Psoas muscle (tissue), 8 donors: ENCODE measurements around the gene PGP. TPM values are rescaled to one million over a fixed set of nuclear protein-coding genes. Genes with fewer than 3 reads are reported as not detected.

ENCODE experiments used
- ATAC-seq, 4 donors: fragments of 200-7000 bp; cut with Tn5 transposase; one replicate each; pipeline ENCODE4 v1.9.1; 2020; ENCODE audit warnings: moderate library complexity in 3 of 4, mild to moderate bottlenecking in 2 of 4
- DNase-seq, 2 donors: peaks; one replicate each; pipeline ENCODE4 v3.0.0-alpha.2; 2020
- H3K27ac ChIP-seq: fragments of 200-600 bp; one replicate; pipeline ENCODE4 v1.8.0; 2022
- H3K27me3 ChIP-seq, 3 donors: fragments of 200-600 bp in 1 of 3; one replicate each; pipeline versions ENCODE4 v1.6.1 to v1.8.0; 2013 to 2022; ENCODE audit warnings: low read length in 2 of 3, mild to moderate bottlenecking in 2 of 3, moderate library complexity in 1 of 3; ENCODE audit not compliant: insufficient read depth in 3 of 3
- H3K36me3 ChIP-seq, 2 donors: fragments of 200-600 bp in 1 of 2; one replicate each; pipeline versions ENCODE4 v1.6.1 to v1.8.0; 2013 to 2022; ENCODE audit warnings: low read depth in 1 of 2, mild to moderate bottlenecking in 1 of 2, moderate library complexity in 1 of 2; ENCODE audit not compliant: insufficient read depth in 1 of 2
- H3K4me1 ChIP-seq: fragments of 200-600 bp; one replicate; pipeline ENCODE4 v1.8.0; 2022
- H3K4me3 ChIP-seq: fragments of 200-600 bp; one replicate; pipeline ENCODE4 v1.8.0; 2022; ENCODE audit warnings: mild to moderate bottlenecking
- H3K9me3 ChIP-seq: fragments of 200-600 bp; one replicate; pipeline ENCODE4 v1.8.0; 2022
- WGBS, 3 donors: extraction: QIAGEN DNeasy Blood & Tissue Kit; methylation state at CpG; one replicate each; pipeline versions ENCODE4 v1.1.6 to v1.1.7; 2013; 5-methylcytosine and 5-hydroxymethylcytosine counted together
- intact Hi-C, 2 donors: fragments of 100-400 bp; cut with DNase I; formaldehyde crosslinking; loops; one replicate each; pipeline versions ENCODE4 v1.11.0 to v1.14.2; 2022
- polyA plus RNA-seq, 3 donors: library from polyadenylated mRNA; stranded (reverse); fragments of 200-250 nt; gene quantifications; one replicate each; pipeline ENCODE4 v1.2.3, GENCODE V29; 2013
- total RNA-seq, 4 donors: library from RNA; stranded (reverse); fragmentation: NEBNext Ultra II Directional in 2 of 4; extraction: Animal tissue kit (Norgen Biotek cat#: 25700) in 2 of 4; gene quantifications; one replicate each; pipeline versions ENCODE4 v1.2.1 to v1.2.4, GENCODE V29; 2021 to 2023
- TF ChIP-seq, protein P1 (sequence below): fragments of 200-600 bp; IDR thresholded peaks from one replicate; pipeline ENCODE4 v1.8.0; 2022; ENCODE audit warnings: antibody characterized with exemption
- donor health status: healthy with polysubstance abuse.
- donor health status: DM: no; HTN: no; CAD: no; lungs with moderate emphysema.
- donor health status: Bipolar disorder and iron deficiency.
- donor health status: healthy.
- donor health status: DM: yes; HTN: yes; CAD: no.
- donor health status: DM: no; HTN: no; CAD: no.
- donor health status: DM: no; HTN: no; CAD: no.
- donor health status: DM: yes; HTN: yes; CAD: no.

PGP gene
- total and polyA plus RNA-seq, 7 donors: 20.9 to 35.9 (median 27.4) TPM

DNA sequence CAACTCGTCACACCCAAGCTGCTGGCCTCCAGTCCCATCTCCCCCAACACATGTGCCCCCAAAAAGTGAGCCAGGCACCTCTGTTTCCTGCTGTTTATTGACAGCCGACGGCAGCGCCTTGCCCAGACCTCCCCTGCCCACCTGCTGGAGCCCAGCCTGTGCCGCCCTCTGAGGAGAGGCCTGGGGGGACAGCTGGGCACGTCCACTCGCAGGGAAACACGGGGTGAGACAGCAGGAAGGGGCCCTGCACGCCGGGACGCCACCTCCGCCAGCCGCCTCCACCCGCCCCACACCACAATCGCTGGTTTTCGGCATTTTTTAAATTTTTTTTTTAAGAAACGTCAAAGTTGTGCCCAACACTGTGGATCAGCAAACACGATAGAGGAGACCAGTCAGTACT is 37.5 kb downstream of the PGP start:
- no peaks in the 10 kb centered on the region for H3K27me3 ChIP-seq
- H3K27ac ChIP-seq: no peak overlapping the region
- H3K4me1 ChIP-seq: no peaks in the 10 kb centered on the region
- DNase-seq: no peak
- 87 to 90% (median 87%) methylated on average over 18 of the region's 18 CpGs for WGBS, 3 donors
- H3K36me3 ChIP-seq: peaks cover 3 to 62% of the 10 kb centered on the region in 2 donors
- intact Hi-C loops: no loop called here
- ATAC-seq: no peak
- TF ChIP-seq, protein P1, sequence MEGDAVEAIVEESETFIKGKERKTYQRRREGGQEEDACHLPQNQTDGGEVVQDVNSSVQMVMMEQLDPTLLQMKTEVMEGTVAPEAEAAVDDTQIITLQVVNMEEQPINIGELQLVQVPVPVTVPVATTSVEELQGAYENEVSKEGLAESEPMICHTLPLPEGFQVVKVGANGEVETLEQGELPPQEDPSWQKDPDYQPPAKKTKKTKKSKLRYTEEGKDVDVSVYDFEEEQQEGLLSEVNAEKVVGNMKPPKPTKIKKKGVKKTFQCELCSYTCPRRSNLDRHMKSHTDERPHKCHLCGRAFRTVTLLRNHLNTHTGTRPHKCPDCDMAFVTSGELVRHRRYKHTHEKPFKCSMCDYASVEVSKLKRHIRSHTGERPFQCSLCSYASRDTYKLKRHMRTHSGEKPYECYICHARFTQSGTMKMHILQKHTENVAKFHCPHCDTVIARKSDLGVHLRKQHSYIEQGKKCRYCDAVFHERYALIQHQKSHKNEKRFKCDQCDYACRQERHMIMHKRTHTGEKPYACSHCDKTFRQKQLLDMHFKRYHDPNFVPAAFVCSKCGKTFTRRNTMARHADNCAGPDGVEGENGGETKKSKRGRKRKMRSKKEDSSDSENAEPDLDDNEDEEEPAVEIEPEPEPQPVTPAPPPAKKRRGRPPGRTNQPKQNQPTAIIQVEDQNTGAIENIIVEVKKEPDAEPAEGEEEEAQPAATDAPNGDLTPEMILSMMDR: no peak
- H3K4me3 ChIP-seq: no peak overlapping the region
- no peaks in the 10 kb centered on the region for H3K9me3 ChIP-seq

DNA sequence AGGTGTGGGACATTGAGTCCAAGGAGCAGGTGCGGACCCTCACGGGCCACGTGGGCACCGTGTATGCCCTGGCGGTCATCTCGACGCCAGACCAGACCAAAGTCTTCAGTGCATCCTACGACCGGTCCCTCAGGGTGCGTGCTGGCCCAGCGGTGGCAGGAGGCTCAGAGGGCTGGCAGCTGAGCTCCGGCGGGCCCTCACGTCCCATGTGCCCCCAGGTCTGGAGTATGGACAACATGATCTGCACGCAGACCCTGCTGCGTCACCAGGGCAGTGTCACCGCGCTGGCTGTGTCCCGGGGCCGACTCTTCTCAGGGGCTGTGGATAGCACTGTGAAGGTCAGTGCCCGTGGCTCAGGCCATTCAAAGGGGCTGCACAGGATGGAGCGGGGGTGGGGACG is 38.6 kb downstream of the PGP start:
- no peak overlapping the region for H3K27ac ChIP-seq
- ATAC-seq (no peak), DNase-seq (no peak)
- no peaks in the 10 kb centered on the region for H3K9me3 ChIP-seq
- no peaks in the 10 kb centered on the region for H3K27me3 ChIP-seq
- intact Hi-C loops: no loop called here
- H3K36me3 ChIP-seq: peaks cover 3 to 73% of the 10 kb centered on the region in 2 donors
- TF ChIP-seq, protein P1: no peak
- 94 to 96% (median 95%) methylated on average over 23 of the region's 23 CpGs for WGBS, 3 donors
- no peaks in the 10 kb centered on the region for H3K4me1 ChIP-seq
- H3K4me3 ChIP-seq: no peak overlapping the region

DNA sequence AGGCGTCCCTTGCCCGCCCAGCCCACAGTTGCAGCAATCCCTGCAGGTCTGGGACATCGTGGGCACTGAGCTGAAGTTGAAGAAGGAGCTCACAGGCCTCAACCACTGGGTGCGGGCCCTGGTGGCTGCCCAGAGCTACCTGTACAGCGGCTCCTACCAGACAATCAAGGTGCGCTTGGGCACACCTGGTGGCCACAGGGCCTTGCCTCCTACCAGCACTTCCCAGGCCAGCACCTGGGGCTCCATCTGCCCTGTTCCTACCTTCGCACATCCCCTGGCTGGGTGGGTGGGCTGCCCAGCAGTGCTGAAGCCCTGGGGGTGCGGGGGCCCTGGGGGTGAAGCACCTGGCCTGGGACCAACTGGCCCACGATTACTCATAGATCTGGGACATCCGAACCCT is 39.2 kb downstream of the PGP start:
- 89 to 92% (median 90%) methylated on average over 10 of the region's 10 CpGs for WGBS, 3 donors
- H3K27ac ChIP-seq: no peak overlapping the region

DNA sequence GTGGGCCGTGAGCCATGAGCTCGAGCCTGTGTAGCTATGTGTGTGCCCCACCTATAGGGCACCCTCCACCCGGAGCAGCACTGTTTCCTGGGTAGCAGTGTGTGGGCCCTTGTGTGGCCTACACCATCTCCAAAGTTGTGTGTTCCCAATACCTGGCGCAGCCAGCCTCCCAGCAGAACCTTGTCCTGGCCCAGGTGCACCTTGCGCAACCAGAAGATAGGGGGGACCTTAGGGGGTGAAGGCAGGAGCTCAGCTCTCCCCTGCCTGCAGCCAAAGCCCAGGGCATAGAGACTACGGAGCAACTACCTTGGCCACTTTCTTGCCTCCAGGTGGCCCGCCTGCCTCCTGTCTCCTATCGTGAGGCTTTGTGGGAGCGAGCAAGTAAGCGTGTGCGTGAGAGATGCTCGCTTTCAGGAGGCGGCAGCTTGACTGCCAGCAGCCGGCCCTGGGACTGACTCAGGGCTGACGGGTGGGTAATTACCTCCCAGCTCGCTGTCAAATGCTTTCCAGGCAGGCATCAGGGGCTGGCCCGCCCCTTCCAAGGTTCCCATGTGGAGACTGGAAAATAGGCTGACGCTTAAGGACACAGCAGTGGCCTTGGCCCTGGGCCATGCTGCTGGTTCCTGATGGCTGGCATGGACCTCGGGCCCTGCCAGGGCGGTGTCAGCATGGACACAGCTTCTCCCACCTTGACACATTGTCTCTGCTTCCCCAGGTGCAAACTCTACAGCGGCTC is 40.1 kb downstream of the PGP start:
- no peak overlapping the region for H3K27ac ChIP-seq
- H3K4me3 ChIP-seq: no peak overlapping the region
- 89 to 93% (median 92%) methylated on average over 18 to 21 of the region's 21 CpGs for WGBS, 3 donors
- no peaks in the 10 kb centered on the region for H3K4me1 ChIP-seq
- no peaks in the 10 kb centered on the region for H3K27me3 ChIP-seq
- DNase-seq (no peak), ATAC-seq (no peak)
- TF ChIP-seq, protein P1: no peak
- H3K9me3 ChIP-seq: no peaks in the 10 kb centered on the region
- H3K36me3 ChIP-seq: peaks cover 3 to 83% of the 10 kb centered on the region in 2 donors
- intact Hi-C loops: no loop called here

More for the DNA sequence above, 39.2 kb downstream of the PGP start:
- Histone ChIP-seq H3K9me3 (no peaks in the 10 kb centered on the region), H3K27me3 (no peaks in the 10 kb centered on the region), H3K4me3 (no peak overlapping the region), H3K4me1 (no peaks in the 10 kb centered on the region), H3K36me3 (peaks cover 3 to 78% of the 10 kb centered on the region in 2 donors)
- TF ChIP-seq, protein P1: no peak
- no peak for ATAC-seq
- no peak for DNase-seq
- intact Hi-C loops: no loop called here

DNA sequence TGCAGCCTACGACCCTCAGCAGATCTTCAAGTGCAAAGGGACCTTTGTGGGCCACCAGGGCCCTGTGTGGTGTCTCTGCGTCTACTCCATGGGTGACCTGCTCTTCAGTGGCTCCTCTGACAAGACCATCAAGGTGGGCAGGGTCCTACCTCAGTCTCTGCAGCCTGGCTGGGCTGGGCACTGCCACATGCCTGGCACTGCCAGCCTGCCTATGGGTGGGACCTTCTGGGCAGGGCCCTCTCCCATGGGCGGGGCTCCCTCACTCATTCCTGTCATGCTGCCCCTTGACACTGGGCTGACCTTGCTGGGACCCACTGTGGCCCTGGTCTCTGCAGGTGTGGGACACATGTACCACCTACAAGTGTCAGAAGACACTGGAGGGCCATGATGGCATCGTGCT is 40.7 kb downstream of the PGP start:
- WGBS, 3 donors: 83 to 94% (median 93%) methylated on average over 4 of the region's 4 CpGs
- TF ChIP-seq, protein P1: no peak
- H3K27ac ChIP-seq: no peak overlapping the region
- H3K36me3 ChIP-seq: peaks cover 3 to 84% of the 10 kb centered on the region in 2 donors
- DNase-seq (no peak), ATAC-seq (no peak)
- H3K9me3 ChIP-seq: no peaks in the 10 kb centered on the region
- intact Hi-C loops: no loop called here
- H3K4me1 ChIP-seq: no peaks in the 10 kb centered on the region
- H3K27me3 ChIP-seq: no peaks in the 10 kb centered on the region
- no peak overlapping the region for H3K4me3 ChIP-seq
